HG02885 (cell line): ENCODE measurements around the gene BEND5.

Experiments
- ATAC-seq: cut with Tn5 transposase; IDR thresholded peaks from one replicate; pipeline ENCODE4 v1.9.1; 2021; ENCODE audit warnings: mild to moderate bottlenecking; ENCODE audit not compliant: unreplicated experiment, poor library complexity

BEND5 gene

GRCh38 chr1:48726139-48726538 is 50.6 kb downstream of the BEND5 start:
- no peak for ATAC-seq

- no peak for ATAC-seq
Measured at GRCh38 chr1:48725341-48726046, 51.2 kb downstream of the BEND5 start.

DNA sequence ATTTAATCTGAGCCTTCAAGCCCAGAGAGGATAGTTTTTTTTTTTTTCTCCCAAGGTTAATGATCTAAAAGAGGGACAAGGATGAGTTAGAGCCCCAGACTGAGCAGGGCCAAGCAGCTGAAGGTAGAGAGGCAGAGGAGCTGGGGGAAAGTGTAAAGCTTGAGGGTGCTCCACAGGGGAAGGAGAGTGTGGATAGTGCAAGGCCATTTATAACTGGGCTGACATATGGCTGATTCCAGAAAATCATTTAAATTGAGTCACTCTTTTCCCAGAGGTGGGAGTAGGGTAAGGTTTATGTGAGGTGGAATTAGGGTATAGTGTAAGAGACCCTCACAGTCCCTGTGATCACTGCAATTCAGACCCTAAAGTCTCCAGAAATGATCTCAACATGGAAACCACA is 55.8 kb downstream of the BEND5 start:
- ATAC-seq, result no peak

- ATAC-seq, result no peak
Measured at GRCh38 chr1:48718705-48719104, 58.0 kb downstream of the BEND5 start.

DNA sequence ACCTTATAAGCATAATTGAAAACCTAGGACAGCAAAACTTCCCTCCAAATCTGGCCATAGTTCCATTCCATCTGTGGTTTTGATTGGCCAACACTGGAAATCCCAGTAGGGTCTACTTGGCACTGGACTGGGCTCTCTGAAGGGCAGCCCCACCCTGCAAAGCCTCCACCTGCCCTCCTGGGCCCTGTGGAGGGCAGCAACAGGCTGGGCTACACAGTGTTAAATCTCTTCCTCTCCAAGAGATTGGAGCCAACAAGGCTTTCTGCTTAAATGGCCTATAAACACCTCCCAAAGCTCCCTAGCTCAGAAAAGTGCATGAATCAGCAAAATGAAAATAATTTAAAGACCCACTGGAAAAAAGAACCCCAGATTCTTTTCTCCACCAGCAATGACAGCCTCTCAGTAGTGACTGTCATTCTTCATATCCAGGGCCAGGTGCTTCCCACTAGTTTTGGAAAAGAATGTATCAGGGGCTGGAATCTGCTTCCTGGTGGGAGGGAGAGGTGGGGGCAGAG is 58.5 kb downstream of the BEND5 start:
- ATAC-seq, result no peak

- no peak for ATAC-seq
Measured at GRCh38 chr1:48717082-48717481, 59.6 kb downstream of the BEND5 start.

GRCh38 chr1:48715921-48716320 is 60.8 kb downstream of the BEND5 start:
- ATAC-seq, result no peak

GRCh38 chr1:48710915-48711314 is 65.8 kb downstream of the BEND5 start:
- no peak for ATAC-seq

DNA sequence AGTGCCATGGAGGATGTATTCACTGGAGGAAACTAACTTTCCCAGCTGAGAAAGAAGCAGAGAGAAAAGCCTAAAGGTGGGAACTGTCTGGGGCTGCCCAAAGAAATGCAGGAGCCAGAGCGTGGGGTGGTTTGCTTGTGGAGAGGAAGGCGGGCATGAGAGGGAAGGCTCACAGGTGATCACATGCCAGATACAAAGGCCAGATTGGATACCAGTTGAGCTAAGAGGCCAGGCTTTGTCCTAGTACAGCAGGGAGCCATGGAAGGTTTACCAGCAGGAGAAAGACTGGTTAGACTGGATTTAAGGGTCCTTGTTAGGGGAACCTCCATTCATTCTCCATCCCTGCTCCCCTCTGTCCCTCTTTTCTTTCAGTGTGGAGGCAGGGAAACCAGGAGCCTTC is 66.4 kb downstream of the BEND5 start:
- no peak for ATAC-seq

DNA sequence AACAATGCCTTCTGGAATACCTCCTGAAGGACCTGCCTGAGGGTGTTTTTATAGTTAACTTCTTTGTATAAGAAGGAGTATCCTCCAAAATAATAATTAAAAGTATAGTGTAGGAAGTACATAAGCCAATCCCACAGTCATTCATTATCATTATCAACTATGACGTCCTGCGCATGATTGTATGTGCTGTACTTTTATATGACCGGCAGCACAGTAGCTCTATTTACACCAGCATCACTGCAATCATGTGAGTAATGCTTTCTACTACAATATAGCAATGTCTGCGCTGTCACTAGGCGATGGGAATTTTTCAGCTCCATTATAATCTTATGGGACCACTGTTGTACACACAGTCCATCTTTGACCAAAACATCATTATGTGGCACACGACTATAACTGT is 72.0 kb downstream of the BEND5 start:
- ATAC-seq, result no peak

DNA sequence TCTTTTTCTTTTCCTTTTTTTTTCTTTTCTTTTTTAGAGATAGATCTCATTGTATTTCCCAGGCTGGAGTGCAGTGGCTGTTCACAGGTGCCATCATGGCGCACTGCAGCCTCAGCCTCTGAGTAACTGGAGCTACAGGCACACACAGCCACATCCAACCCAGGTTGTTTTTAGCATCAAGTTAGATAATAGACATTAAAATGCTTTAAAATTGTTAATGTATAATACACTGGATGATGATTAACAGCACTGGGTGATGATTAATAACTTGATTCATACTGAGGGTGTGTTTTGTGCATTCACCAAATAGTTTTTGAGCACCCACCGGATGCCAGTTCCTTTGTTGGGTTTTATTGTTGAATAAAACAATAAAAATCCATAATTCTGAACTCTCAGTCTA is 75.2 kb downstream of the BEND5 start:
- ATAC-seq, result no peak

- ATAC-seq, result peak; percentile 81
Measured at GRCh38 chr1:48697066-48697707, 79.5 kb downstream of the BEND5 start.

GRCh38 chr1:48695161-48695560 is 81.5 kb downstream of the BEND5 start:
- no peak for ATAC-seq

DNA sequence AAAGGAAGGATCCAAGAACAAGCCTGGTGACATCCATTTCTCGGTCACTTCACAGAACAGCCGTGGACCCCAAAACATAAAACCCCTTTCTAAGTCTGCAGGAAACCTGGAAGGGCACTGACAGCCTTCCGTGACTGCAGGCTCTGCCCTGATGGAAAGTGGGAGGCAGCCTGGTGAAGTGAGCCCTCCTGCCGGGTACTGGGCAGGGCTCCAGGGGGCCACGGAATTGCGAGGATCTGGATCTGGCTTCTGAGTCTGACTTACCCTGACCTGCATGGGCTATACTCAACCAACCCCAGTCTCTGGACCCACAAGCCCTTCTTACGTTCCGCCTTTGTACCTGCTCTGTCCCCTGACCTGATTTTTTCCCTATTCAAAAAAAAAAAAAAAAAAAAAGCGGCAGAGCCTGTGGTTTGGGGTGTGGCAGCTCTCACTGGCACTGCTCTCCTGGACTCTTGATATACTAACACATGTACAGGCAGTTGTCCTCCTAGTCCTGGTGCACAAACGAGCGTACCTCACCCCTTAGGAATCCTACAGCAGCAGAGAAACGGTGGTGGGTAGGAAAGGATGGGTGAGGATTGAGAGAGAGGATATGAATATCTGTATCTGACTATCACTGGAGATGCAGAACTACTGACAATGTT is 82.9 kb downstream of the BEND5 start:
- no peak for ATAC-seq

GRCh38 chr1:48693180-48693579 is 83.5 kb downstream of the BEND5 start:
- ATAC-seq, result no peak

DNA sequence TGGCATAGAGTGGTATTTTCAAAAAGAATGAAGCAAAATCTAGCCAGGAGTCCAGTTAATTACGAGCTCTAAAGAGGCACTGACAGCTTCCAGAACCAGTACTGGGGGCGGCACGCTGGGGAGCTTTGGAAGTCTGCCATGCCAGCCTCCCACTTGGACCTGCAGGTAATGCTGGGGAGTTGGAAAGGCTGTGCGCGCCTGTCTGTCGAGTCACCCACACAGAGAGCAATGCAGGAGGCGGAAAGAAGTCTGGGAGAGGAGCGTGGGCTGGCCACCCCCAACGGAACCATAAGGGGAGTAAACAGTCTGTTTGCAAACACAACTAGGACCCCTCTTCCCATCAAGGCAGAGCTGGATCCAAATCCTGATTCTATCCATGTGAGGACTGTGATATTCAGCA is 84.5 kb downstream of the BEND5 start:
- no peak for ATAC-seq

GRCh38 chr1:48691429-48692001 is 85.2 kb downstream of the BEND5 start:
- ATAC-seq, result peak; percentile 49

GRCh38 chr1:48688102-48688760 is 88.5 kb downstream of the BEND5 start:
- peak; percentile 79 for ATAC-seq

DNA sequence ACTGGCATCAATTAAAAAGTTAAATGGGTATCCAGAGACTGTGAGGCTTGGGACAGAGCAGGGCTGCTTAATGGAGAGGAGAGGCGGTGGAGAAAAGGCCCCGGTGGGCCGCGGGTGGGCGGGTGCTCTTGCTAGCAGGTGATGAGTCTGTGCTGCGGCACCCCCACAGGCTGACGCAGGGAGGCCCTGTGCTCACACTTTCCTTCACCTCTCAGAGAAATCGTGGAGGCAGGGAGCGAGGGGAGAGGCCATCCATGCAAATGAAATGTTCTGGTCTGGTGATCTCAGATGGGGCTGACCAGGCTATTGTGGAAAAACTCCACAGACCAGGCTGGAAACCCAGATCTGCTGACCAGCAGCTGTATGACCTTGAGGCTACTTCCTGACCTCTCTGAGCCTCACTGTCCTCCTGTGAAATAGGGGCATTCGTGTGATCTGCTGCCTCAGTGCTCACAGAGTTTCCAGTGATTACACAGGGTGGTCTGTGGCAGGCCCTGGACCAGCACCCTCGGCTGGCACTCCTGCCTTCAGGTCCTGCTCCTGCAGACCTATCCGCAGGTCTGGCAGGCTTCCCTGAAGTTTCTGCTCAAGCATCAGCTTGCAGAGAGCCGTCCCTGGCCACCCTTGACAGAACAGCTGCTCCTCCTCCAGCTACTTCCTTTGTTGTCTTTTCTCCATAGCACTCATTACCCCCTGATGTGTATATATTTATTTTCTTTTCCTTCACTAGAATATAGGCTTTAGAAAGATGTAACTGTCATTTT is 89.2 kb downstream of the BEND5 start:
- ATAC-seq, result no peak

GRCh38 chr1:48686159-48686558 is 90.5 kb downstream of the BEND5 start:
- ATAC-seq, result no peak
